SU-DHL-6 (cell line): ENCODE results near the gene RIMBP2.

Experiments used
- H2AFZ ChIP-seq: fragments of 200-600 bp; sonication (generic); 2 replicates; pipeline ENCODE4 v1.6.1; 2014; ENCODE audit warnings: low read depth, mild to moderate bottlenecking, moderate library complexity, mixed read lengths, antibody characterized with exemption, low read length; ENCODE audit not compliant: severe bottlenecking
- H3F3A ChIP-seq: fragments of 200-600 bp; shearing (Covaris generic); 2 replicates; pipeline ENCODE4 v1.6.0; 2016; ENCODE audit warnings: antibody characterized with exemption, mild to moderate bottlenecking; ENCODE audit not compliant: insufficient read depth
- H3K27ac ChIP-seq: fragments of 200-600 bp; sonication (generic); 2 replicates; pipeline ENCODE4 v1.5.1; 2016; ENCODE audit warnings: low read depth, mild to moderate bottlenecking, low read length, moderate library complexity, mixed read lengths
- H3K27me3 ChIP-seq: fragments of 200-600 bp; sonication (generic), shearing (Covaris generic); 2 replicates; pipeline ENCODE4 v1.6.0; 2014; ENCODE audit warnings: mild to moderate bottlenecking, low read length
- H3K36me3 ChIP-seq: fragments of 200-600 bp; sonication (generic); 2 replicates; pipeline ENCODE4 v1.6.1; 2014; ENCODE audit warnings: mild to moderate bottlenecking, low read length, mixed read lengths
- H3K4me2 ChIP-seq: fragments of 300-600, 200-600 bp; shearing (Covaris generic), sonication (generic); 2 replicates; pipeline ENCODE4 v1.6.0; 2014; ENCODE audit warnings: low read length, low read depth, mild to moderate bottlenecking; ENCODE audit not compliant: poor library complexity, severe bottlenecking
- H3K4me3 ChIP-seq: fragments of 200-600 bp; sonication (generic); 2 replicates; pipeline ENCODE4 v1.5.1; 2014; ENCODE audit warnings: antibody characterized with exemption, low read length, mild to moderate bottlenecking, mixed read lengths; ENCODE audit not compliant: insufficient read depth, poor library complexity, severe bottlenecking
- H3K79me2 ChIP-seq: fragments of 200-600 bp; sonication (generic); 2 replicates; pipeline ENCODE4 v1.6.1; 2014; ENCODE audit warnings: mild to moderate bottlenecking, low read length, moderate library complexity; ENCODE audit not compliant: insufficient read depth
- H3K9ac ChIP-seq: fragments of 200-600 bp; sonication (generic); 2 replicates; pipeline ENCODE4 v1.7.0; 2014; ENCODE audit warnings: mild to moderate bottlenecking, low read length
- H3K9me2 ChIP-seq: fragments of 200-600 bp; sonication (generic); replicated peaks from 2 replicates; pipeline ENCODE4 v1.6.1; 2014; ENCODE audit warnings: low read length; ENCODE audit not compliant: insufficient read depth
- H3K9me3 ChIP-seq: fragments of 200-600 bp; sonication (generic); 2 replicates; pipeline ENCODE4 v1.6.1; 2014; ENCODE audit warnings: low read length, mixed read lengths; ENCODE audit not compliant: insufficient read depth
- H4K20me1 ChIP-seq: fragments of 200-600 bp; sonication (generic); 2 replicates; pipeline ENCODE4 v1.6.1; 2014; ENCODE audit warnings: low read depth, mild to moderate bottlenecking, antibody characterized with exemption, low read length, moderate library complexity, mixed read lengths
- CTCF ChIP-seq: fragments of 200-600 bp; sonication (generic); IDR thresholded peaks from one replicate; pipeline ENCODE4 v1.5.1; 2017; ENCODE audit warnings: antibody characterized with exemption, mild to moderate bottlenecking, low read length, moderate library complexity; ENCODE audit not compliant: insufficient read depth, poor library complexity, severe bottlenecking
- EZH2phosphoT487 ChIP-seq: fragments of 200-600 bp; sonication (generic), shearing (Covaris generic); conservative IDR thresholded peaks from 2 replicates; pipeline ENCODE4 v1.6.1; 2018; ENCODE audit warnings: mild to moderate bottlenecking, antibody characterized with exemption, low read length, moderate library complexity, mixed read lengths

The RIMBP2 gene

GRCh38 chr12:130714591-130715149 is 1.4 kb downstream of the RIMBP2 start:
- TF ChIP-seq CTCF, result no peak
- TF ChIP-seq EZH2phosphoT487, result no peak
- H3K27ac ChIP-seq, result no peak overlapping the region
- H3F3A ChIP-seq, result no peaks in the 10 kb centered on the region
- H4K20me1 ChIP-seq, result no peaks in the 10 kb centered on the region
- H3K4me2 ChIP-seq, result no peak overlapping the region
- no peaks in the 10 kb centered on the region for H3K79me2 ChIP-seq
- H3K27me3 ChIP-seq, result no peaks in the 10 kb centered on the region
- H3K9ac ChIP-seq, result no peak overlapping the region
- no peaks in the 10 kb centered on the region for H3K36me3 ChIP-seq
- H2AFZ ChIP-seq, result no peak overlapping the region
- no peaks in the 10 kb centered on the region for H3K9me2 ChIP-seq
- no peak overlapping the region for H3K4me3 ChIP-seq
- H3K9me3 ChIP-seq, result no peaks in the 10 kb centered on the region

DNA sequence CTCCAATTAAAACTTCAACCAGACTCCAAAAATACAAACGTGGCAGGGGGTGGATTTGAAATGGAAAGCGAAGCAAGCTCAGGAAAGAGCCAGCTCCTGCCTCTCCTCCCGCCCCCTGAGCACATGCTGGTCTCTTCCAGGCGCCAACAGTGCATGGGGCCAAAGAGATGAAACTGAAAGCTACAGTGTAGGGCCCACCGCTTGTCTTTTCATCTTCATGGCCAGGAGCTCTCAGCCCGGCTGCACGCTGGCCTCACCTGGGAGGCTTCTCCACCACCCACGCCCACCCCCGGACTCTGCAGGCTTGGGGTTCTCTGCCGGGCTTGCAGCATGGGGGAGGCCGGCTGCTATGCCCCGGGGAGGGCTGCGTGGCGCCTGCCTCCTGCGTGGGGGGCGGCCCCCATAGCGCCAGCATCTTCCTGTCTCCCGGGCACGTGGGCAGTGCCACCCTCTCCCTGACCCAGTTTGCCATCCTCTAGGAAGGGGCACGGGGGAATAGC is 2.0 kb downstream of the RIMBP2 start:
- Histone ChIP-seq H3K4me3 (no peak overlapping the region), H3K27me3 (no peaks in the 10 kb centered on the region), H3K27ac (no peak overlapping the region), H3K9me2 (no peaks in the 10 kb centered on the region), H3K79me2 (no peaks in the 10 kb centered on the region), H2AFZ (no peak overlapping the region), H3F3A (no peaks in the 10 kb centered on the region), H3K9ac (no peak overlapping the region), H4K20me1 (no peaks in the 10 kb centered on the region), H3K4me2 (no peak overlapping the region), H3K36me3 (no peaks in the 10 kb centered on the region), H3K9me3 (no peaks in the 10 kb centered on the region)
- TF ChIP-seq EZH2phosphoT487 (no peak), CTCF (no peak)

- Histone ChIP-seq H3K9me2 (no peaks in the 10 kb centered on the region), H3F3A (no peaks in the 10 kb centered on the region), H3K36me3 (no peaks in the 10 kb centered on the region), H3K79me2 (no peaks in the 10 kb centered on the region), H3K9ac (no peak overlapping the region), H3K27me3 (no peaks in the 10 kb centered on the region), H3K4me3 (no peak overlapping the region), H4K20me1 (no peaks in the 10 kb centered on the region), H3K27ac (no peak overlapping the region), H2AFZ (no peak overlapping the region), H3K4me2 (no peak overlapping the region), H3K9me3 (no peaks in the 10 kb centered on the region)
- TF ChIP-seq EZH2phosphoT487, result no peak
Measured at GRCh38 chr12:130713581-130713991, 2.5 kb downstream of the RIMBP2 start.

DNA sequence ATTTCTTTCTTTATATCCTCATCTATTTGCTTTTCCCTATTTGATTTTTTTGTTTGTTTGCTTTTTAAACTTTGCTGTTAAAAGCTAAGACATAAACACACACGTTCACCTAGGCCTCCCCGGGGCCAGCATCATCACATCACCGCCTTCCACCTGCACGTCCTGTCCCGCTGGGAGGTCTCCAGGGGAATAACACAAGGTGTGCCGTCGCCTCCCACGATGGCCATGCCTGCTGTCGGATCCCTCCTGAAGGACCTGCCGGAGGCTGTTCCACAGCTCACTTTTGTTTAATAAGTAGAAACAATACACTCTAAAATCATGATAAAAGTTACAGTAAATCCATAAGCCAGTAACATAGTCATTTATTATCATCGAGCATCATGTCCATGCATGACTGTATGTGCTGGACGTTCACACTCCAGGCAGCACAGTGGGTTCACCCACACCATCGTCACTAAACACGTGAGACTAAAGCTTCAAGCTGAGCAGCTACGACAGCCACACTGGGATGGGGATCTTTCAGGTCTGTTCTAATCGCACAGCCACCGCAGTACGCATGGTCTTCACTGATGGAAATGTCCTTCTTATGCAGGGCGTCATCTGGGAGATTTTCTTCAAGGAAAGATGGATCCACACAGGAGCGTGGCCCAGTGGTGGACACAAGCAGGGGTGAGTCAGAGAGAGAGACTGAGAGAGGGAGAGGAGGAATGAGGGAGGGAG is 3.6 kb downstream of the RIMBP2 start:
- Histone ChIP-seq H3F3A (no peaks in the 10 kb centered on the region), H3K4me3 (no peak overlapping the region), H3K27ac (no peak overlapping the region), H3K9ac (no peak overlapping the region), H3K27me3 (no peaks in the 10 kb centered on the region), H3K36me3 (no peaks in the 10 kb centered on the region), H3K4me2 (no peak overlapping the region), H2AFZ (no peak overlapping the region), H3K9me2 (no peaks in the 10 kb centered on the region), H3K9me3 (no peaks in the 10 kb centered on the region), H4K20me1 (no peaks in the 10 kb centered on the region), H3K79me2 (no peaks in the 10 kb centered on the region)
- no peak for TF ChIP-seq EZH2phosphoT487
- no peak for TF ChIP-seq CTCF
